Activated naive CD4-positive, alpha-beta T cell treated with anti-CD3 and anti-CD28 coated beads, Interleukin-2, amount 50 U/mL, for 72 hours (primary cell): ENCODE results near the gene STAG1. TPM values are rescaled to one million over a fixed set of nuclear protein-coding genes. Genes with fewer than 3 reads are reported as not detected.
"Not testable (repeated sequence)": the region's sequence is repeated elsewhere in the genome, so short reads cannot be mapped to it uniquely, and the experiment has no call there.

Experiments used
- ATAC-seq, 2 donors: fragments of 150-1000 bp; cut with Tn5 transposase; 2 replicates each; pipeline ENCODE4 v1.10.0; 2021; ENCODE audit warnings: mild to moderate bottlenecking in 2 of 2, moderate library complexity in 2 of 2
- DNase-seq, 2 donors: peaks; one replicate each; pipeline ENCODE4 v3.0.0; 2021 to 2022; ENCODE audit warnings: low spot score in 2 of 2
- H3K27ac Mint-ChIP-seq, 2 donors: one replicate each; pipeline ENCODE4 v1.8.0; 2022; ENCODE audit warnings: mild to moderate bottlenecking in 2 of 2, mixed read lengths in 2 of 2
- H3K36me3 Mint-ChIP-seq, 2 donors: one replicate each; pipeline ENCODE4 v1.8.0; 2022; ENCODE audit warnings: mixed read lengths in 2 of 2
- H3K9me3 Mint-ChIP-seq, 2 donors: one replicate each; pipeline ENCODE4 v1.8.0; 2022; ENCODE audit warnings: mixed read lengths in 2 of 2
- total RNA-seq, 2 donors: library from RNA; stranded (reverse); gene quantifications; one replicate each; pipeline ENCODE4 v1.2.3, GENCODE V29; 2022

STAG1 gene
- total RNA-seq, 2 donors from 2014 or later = 35.8 to 40.5 TPM

GRCh38 chr3:136612512-136612911 is 139.7 kb downstream of the STAG1 start:
- H3K27ac Mint-ChIP-seq = no peak overlapping the region
- H3K9me3 Mint-ChIP-seq = no peaks in the 10 kb centered on the region
- DNase-seq = no peak
- H3K36me3 Mint-ChIP-seq = no peaks in the 10 kb centered on the region
- no peak for ATAC-seq

- no peaks in the 10 kb centered on the region for H3K9me3 Mint-ChIP-seq
- no peaks in the 10 kb centered on the region for H3K36me3 Mint-ChIP-seq
- no peak for ATAC-seq
- H3K27ac Mint-ChIP-seq = peak overlapping the region in 1 of 2 donors; percentile 65
- no peak for DNase-seq
Measured at GRCh38 chr3:136606990-136607389, 145.2 kb downstream of the STAG1 start.

- ATAC-seq, DNase-seq, H3K9me3 Mint-ChIP-seq, H3K36me3 Mint-ChIP-seq, H3K27ac Mint-ChIP-seq: not testable (repeated sequence)
Measured at GRCh38 chr3:136606216-136606615, 146.0 kb downstream of the STAG1 start.

GRCh38 chr3:136604961-136605360 is 147.2 kb downstream of the STAG1 start:
- DNase-seq (no peak), ATAC-seq (no peak)
- Mint-ChIP-seq H3K9me3 (no peaks in the 10 kb centered on the region), H3K27ac (no peak overlapping the region), H3K36me3 (peaks cover 0 to under 1% of the 10 kb centered on the region in 2 donors)

GRCh38 chr3:136602818-136603217 is 149.4 kb downstream of the STAG1 start:
- Mint-ChIP-seq H3K36me3 (peaks cover 5 to 8% of the 10 kb centered on the region in 2 donors), H3K9me3 (no peaks in the 10 kb centered on the region), H3K27ac (no peak overlapping the region)
- ATAC-seq (no peak), DNase-seq (no peak)

GRCh38 chr3:136595913-136596697 is 156.1 kb downstream of the STAG1 start:
- no peak overlapping the region for H3K27ac Mint-ChIP-seq
- H3K36me3 Mint-ChIP-seq = peaks cover 5 to 8% of the 10 kb centered on the region in 2 donors
- peak in 1 of 2 donors; percentile 55 for ATAC-seq
- no peaks in the 10 kb centered on the region for H3K9me3 Mint-ChIP-seq
- DNase-seq = no peak

- no peak for ATAC-seq
- Mint-ChIP-seq H3K36me3 (peaks cover 0 to 14% of the 10 kb centered on the region in 2 donors), H3K27ac (no peak overlapping the region)
Measured at GRCh38 chr3:136586580-136586979, 165.6 kb downstream of the STAG1 start.

GRCh38 chr3:136584728-136585127 is 167.4 kb downstream of the STAG1 start:
- DNase-seq (no peak), ATAC-seq (peak in 1 of 2 donors; percentile 72)
- Mint-ChIP-seq H3K27ac (no peak overlapping the region), H3K36me3 (peaks cover 0 to 15% of the 10 kb centered on the region in 2 donors), H3K9me3 (no peaks in the 10 kb centered on the region)

More at GRCh38 chr3:136586580-136586979, 165.6 kb downstream of the STAG1 start:
- no peaks in the 10 kb centered on the region for H3K9me3 Mint-ChIP-seq
- no peak for DNase-seq

- no peak overlapping the region for H3K27ac Mint-ChIP-seq
- no peak for DNase-seq
- ATAC-seq = no peak
- H3K36me3 Mint-ChIP-seq = peaks cover 0 to 22% of the 10 kb centered on the region in 2 donors
- H3K9me3 Mint-ChIP-seq = no peaks in the 10 kb centered on the region
Measured at GRCh38 chr3:136583823-136584222, 168.4 kb downstream of the STAG1 start.

- Mint-ChIP-seq H3K36me3 (peaks cover 0 to 22% of the 10 kb centered on the region in 2 donors), H3K27ac (no peak overlapping the region), H3K9me3 (peaks cover 0 to 7% of the 10 kb centered on the region in 2 donors)
- DNase-seq (no peak), ATAC-seq (no peak)
Measured at GRCh38 chr3:136577791-136578190, 174.4 kb downstream of the STAG1 start.

- Mint-ChIP-seq H3K27ac (no peak overlapping the region), H3K9me3 (peaks cover 0 to 7% of the 10 kb centered on the region in 2 donors), H3K36me3 (peaks cover 4 to 27% of the 10 kb centered on the region in 2 donors)
- DNase-seq (no peak), ATAC-seq (no peak)
Measured at GRCh38 chr3:136576279-136577009, 175.7 kb downstream of the STAG1 start.

GRCh38 chr3:136567599-136568188 is 184.5 kb downstream of the STAG1 start:
- H3K27ac Mint-ChIP-seq = peak overlapping the region in 1 of 2 donors; percentile 39
- H3K9me3 Mint-ChIP-seq = no peaks in the 10 kb centered on the region

GRCh38 chr3:136564962-136565361 is 187.2 kb downstream of the STAG1 start:
- H3K27ac Mint-ChIP-seq, DNase-seq, H3K9me3 Mint-ChIP-seq, ATAC-seq, H3K36me3 Mint-ChIP-seq: not testable (repeated sequence)

More at GRCh38 chr3:136567599-136568188, 184.5 kb downstream of the STAG1 start:
- ATAC-seq (no peak), DNase-seq (no peak)
- peaks cover 13 to 21% of the 10 kb centered on the region in 2 donors for H3K36me3 Mint-ChIP-seq

GRCh38 chr3:136562026-136562425 is 190.2 kb downstream of the STAG1 start:
- ATAC-seq = no peak
- no peak for DNase-seq
- peaks cover 0 to 5% of the 10 kb centered on the region in 2 donors for H3K36me3 Mint-ChIP-seq
- H3K9me3 Mint-ChIP-seq = no peaks in the 10 kb centered on the region
- H3K27ac Mint-ChIP-seq = no peak overlapping the region

- no peak for ATAC-seq
- H3K9me3 Mint-ChIP-seq = no peaks in the 10 kb centered on the region
- no peak overlapping the region for H3K27ac Mint-ChIP-seq
- no peaks in the 10 kb centered on the region for H3K36me3 Mint-ChIP-seq
- DNase-seq = no peak
Measured at GRCh38 chr3:136559896-136560295, 192.3 kb downstream of the STAG1 start.

GRCh38 chr3:136549461-136549860 is 202.7 kb downstream of the STAG1 start:
- H3K27ac Mint-ChIP-seq, H3K9me3 Mint-ChIP-seq, ATAC-seq, DNase-seq: not testable (repeated sequence)
- peaks cover 4 to 22% of the 10 kb centered on the region in 2 donors for H3K36me3 Mint-ChIP-seq

- DNase-seq = no peak
- H3K27ac Mint-ChIP-seq = peak overlapping the region in 1 of 2 donors; percentile 10
- ATAC-seq = peak in 1 of 2 donors; percentile 7
- H3K36me3 Mint-ChIP-seq = peaks cover 4 to 22% of the 10 kb centered on the region in 2 donors
- peaks cover 0 to 5% of the 10 kb centered on the region in 2 donors for H3K9me3 Mint-ChIP-seq
Measured at GRCh38 chr3:136547293-136547692, 204.9 kb downstream of the STAG1 start.
